22Rv1 (cell line): ENCODE data around the gene PCDH17.
A peak's percentile ranks its signal among the peaks of the same experiment; 100 is the strongest.

Experiments used
- H3K27ac ChIP-seq: fragments of 450-650 bp; 2 replicates; pipeline ENCODE4 v1.5.1; 2017
- CTCF ChIP-seq: fragments of 450-650 bp; IDR thresholded peaks from 2 replicates; pipeline ENCODE4 v1.5.1; 2017; ENCODE audit warnings: mild to moderate bottlenecking
- ZFX ChIP-seq: fragments of 450-650 bp; IDR thresholded peaks from 2 replicates; pipeline ENCODE4 v1.6.1; 2017; ENCODE audit warnings: antibody characterized with exemption, borderline replicate concordance

The PCDH17 gene

DNA sequence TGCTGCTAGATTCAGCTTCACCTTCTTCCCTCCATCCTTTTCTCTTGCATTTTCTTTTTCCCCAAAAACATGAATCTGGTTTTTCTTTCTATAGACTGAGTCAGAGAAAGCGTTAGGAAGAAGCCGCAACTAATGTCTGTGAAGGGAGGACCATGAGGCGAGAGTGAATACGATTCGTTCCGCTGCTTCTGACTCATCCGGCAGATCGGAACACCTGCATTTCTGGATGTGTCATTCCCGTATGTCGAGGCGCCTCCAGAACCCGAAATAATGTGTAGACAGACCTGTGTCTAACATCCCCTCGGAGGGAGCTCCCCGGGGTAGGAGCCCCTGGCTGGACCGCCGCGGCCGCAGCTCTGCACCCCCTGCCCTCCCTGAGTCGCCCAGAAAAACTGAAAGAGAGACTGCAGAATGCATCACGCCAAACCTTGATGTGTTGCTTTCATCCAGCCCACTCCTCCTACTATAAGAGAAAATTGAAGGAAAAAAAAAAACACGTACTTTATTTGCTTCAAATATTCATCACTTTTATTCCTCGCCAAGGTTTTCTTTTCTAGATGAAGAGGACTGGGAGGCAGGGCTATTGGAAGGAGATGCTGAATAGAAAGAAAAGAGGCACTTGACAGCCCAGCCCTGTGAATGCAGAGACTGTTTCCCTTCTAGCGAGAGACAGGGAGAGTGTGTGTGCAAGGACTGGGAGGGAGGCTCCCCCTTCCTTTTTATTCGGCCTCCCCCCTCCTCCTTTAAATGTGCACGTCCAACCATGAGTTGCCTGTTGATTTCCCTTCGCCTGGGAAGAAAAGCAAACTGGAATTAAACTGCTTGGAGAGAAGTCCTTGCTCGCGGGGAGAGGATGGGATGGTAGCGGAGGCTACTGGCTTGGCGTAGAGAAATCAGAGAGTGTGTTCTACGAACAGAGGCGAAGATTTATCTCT, 616 bp upstream of the PCDH17 start:
- TF ChIP-seq CTCF, result no peak
- no peak for TF ChIP-seq ZFX
- peak overlapping the region; percentile 23; the same call in 1 of the 2 replicates for H3K27ac ChIP-seq

DNA sequence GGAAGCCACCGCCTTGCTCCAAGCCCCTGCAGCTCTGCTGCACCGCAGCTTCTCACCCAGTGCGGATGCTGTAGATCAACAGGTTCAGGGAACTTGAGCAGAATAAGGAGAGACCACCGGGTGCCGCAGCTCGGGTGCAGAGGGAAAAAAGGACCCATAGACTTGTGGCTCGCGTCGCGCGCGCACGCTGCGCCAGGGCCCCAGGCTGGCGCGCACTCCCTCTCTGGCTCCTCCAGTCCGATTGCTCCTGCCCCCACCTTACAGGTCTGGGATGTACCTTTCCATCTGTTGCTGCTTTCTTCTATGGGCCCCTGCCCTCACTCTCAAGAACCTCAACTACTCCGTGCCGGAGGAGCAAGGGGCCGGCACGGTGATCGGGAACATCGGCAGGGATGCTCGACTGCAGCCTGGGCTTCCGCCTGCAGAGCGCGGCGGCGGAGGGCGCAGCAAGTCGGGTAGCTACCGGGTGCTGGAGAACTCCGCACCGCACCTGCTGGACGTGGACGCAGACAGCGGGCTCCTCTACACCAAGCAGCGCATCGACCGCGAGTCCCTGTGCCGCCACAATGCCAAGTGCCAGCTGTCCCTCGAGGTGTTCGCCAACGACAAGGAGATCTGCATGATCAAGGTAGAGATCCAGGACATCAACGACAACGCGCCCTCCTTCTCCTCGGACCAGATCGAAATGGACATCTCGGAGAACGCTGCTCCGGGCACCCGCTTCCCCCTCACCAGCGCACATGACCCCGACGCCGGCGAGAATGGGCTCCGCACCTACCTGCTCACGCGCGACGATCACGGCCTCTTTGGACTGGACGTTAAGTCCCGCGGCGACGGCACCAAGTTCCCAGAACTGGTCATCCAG, 964 bp downstream of the PCDH17 start:
- TF ChIP-seq ZFX, result no peak
- TF ChIP-seq CTCF, result no peak
- H3K27ac ChIP-seq, result no peak overlapping the region

DNA sequence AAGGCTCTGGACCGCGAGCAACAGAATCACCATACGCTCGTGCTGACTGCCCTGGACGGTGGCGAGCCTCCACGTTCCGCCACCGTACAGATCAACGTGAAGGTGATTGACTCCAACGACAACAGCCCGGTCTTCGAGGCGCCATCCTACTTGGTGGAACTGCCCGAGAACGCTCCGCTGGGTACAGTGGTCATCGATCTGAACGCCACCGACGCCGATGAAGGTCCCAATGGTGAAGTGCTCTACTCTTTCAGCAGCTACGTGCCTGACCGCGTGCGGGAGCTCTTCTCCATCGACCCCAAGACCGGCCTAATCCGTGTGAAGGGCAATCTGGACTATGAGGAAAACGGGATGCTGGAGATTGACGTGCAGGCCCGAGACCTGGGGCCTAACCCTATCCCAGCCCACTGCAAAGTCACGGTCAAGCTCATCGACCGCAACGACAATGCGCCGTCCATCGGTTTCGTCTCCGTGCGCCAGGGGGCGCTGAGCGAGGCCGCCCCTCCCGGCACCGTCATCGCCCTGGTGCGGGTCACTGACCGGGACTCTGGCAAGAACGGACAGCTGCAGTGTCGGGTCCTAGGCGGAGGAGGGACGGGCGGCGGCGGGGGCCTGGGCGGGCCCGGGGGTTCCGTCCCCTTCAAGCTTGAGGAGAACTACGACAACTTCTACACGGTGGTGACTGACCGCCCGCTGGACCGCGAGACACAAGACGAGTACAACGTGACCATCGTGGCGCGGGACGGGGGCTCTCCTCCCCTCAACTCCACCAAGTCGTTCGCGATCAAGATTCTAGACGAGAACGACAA, 1.8 kb downstream of the PCDH17 start:
- no peak overlapping the region for H3K27ac ChIP-seq
- TF ChIP-seq CTCF (no peak), ZFX (no peak)

GRCh38 chr13:57633950-57634838, 2.6 kb downstream of the PCDH17 start:
- no peak overlapping the region for H3K27ac ChIP-seq
- TF ChIP-seq ZFX, result no peak

DNA sequence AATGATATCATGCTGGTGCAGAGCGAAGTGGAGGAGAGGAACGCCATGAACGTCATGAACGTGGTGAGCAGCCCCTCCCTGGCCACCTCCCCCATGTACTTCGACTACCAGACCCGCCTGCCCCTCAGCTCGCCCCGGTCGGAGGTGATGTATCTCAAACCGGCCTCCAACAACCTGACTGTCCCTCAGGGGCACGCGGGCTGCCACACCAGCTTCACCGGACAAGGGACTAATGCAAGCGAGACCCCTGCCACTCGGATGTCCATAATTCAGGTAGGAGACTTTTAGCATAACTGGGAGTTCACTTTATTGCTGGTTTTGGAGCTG, 3.3 kb downstream of the PCDH17 start:
- TF ChIP-seq CTCF, result no peak
- TF ChIP-seq ZFX, result no peak
- H3K27ac ChIP-seq, result no peak overlapping the region

DNA sequence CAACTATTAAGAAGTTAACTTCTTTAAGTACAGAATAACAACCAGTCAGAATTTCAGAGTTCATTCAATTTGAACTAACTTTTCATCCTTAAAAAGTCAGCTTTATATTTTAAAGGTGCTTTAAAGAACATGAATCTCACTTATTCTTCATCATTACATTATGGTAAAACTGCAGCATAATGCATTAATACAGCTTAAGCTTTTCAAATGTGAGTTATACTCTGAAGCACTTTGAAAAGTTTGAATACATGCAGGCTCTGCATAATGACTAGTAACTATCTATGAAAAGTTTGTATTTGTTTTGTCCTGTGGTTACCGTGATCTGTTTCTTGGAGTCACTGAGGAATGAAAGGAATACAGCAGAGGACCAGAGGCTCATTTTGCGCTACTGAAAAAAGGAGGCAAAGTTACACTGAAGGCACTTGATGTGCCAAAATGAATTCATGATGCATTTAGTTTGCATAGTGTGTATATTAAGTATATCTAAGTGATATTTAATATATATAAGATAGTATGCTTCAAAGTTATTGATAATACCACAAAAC, 4.1 kb downstream of the PCDH17 start:
- TF ChIP-seq CTCF, result no peak
- no peak for TF ChIP-seq ZFX
- no peak overlapping the region for H3K27ac ChIP-seq

DNA sequence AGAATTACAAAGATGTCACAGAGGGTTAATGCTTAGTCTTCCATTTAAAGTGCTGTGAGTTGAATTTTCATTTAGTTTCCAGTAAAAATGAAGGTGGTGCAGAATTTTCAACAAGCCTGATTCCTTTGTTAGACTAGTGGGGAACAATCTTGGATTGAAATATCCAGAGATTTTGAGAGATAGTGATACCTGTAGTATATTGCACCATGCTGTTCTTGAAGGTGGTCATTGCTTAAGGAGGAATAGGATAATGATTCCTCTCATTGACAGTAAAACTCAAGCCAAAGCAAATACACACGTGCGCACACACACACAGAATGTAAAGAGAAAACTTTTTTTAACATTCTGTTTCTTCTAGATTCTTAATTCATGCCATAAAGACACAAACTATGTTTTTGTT, 5.3 kb downstream of the PCDH17 start:
- no peak for TF ChIP-seq ZFX
- no peak for TF ChIP-seq CTCF
- H3K27ac ChIP-seq, result no peak overlapping the region
